Fibroblast of the aortic adventitia (primary cell): ENCODE results near the gene USP28. TPM values are rescaled to one million over a fixed set of nuclear protein-coding genes. Genes with fewer than 3 reads are reported as not detected.

Source experiments
- DNase-seq: peaks from one replicate; pipeline ENCODE4 v3.0.0-alpha.2; 2010; ENCODE audit warnings: low read depth
- H3K4me3 ChIP-seq: 2 replicates; pipeline ENCODE4 v1.5.1; 2011; ENCODE audit warnings: low read depth, mild to moderate bottlenecking, control low read depth, low read length, moderate library complexity
- CTCF ChIP-seq: IDR thresholded peaks from 2 replicates; pipeline ENCODE4 v1.5.1; 2011; ENCODE audit warnings: mild to moderate bottlenecking, low read length, control low read depth, inconsistent platforms; ENCODE audit not compliant: insufficient read depth
- total RNA-seq: library from RNA; depleted of rRNA; stranded (reverse); fragments of >200 nt; gene quantifications from 2 replicates; pipeline ENCODE4 v1.2.3, GENCODE V29; 2012; ENCODE audit warnings: low replicate concordance

Gene USP28
- total RNA-seq, 1 donor: 22.4 TPM

GRCh38 chr11:113877670-113878055 is 2.3 kb upstream of the USP28 start:
- no peak for TF ChIP-seq CTCF
- H3K4me3 ChIP-seq: no peak overlapping the region
- no peak for DNase-seq

GRCh38 chr11:113876798-113877669 is 1.7 kb upstream of the USP28 start:
- TF ChIP-seq CTCF: no peak
- no peak for DNase-seq
- no peak overlapping the region for H3K4me3 ChIP-seq

GRCh38 chr11:113876074-113876797 is 864 bp upstream of the USP28 start:
- no peak for TF ChIP-seq CTCF
- peak overlapping the region; percentile 71 for H3K4me3 ChIP-seq
- no peak for DNase-seq

- TF ChIP-seq CTCF: no peak
- peak; percentile 33 for DNase-seq
- peak overlapping the region; percentile 77 for H3K4me3 ChIP-seq
Observed at GRCh38 chr11:113874581-113875233, 665 bp downstream of the USP28 start.

GRCh38 chr11:113874096-113874495 is 1.3 kb downstream of the USP28 start:
- DNase-seq: no peak
- peak overlapping the region; percentile 77 for H3K4me3 ChIP-seq
- no peak for TF ChIP-seq CTCF

- peak; percentile 20 for DNase-seq
- no peak overlapping the region for H3K4me3 ChIP-seq
Observed at GRCh38 chr11:113873236-113873626, 2.1 kb downstream of the USP28 start.

More at GRCh38 chr11:113873236-113873626, 2.1 kb downstream of the USP28 start:
- no peak for TF ChIP-seq CTCF
